HFFc6 (cell line): ENCODE results near the gene ANKRD11. TPM values are rescaled to one million over a fixed set of nuclear protein-coding genes. Genes with fewer than 3 reads are reported as not detected.

Source experiments
- DNase-seq: peaks from one replicate; pipeline ENCODE4 v3.0.0-alpha.2; 2018
- H3K27ac Mint-ChIP-seq: 2 replicates; pipeline ENCODE4 v1.8.0; 2020; ENCODE audit warnings: mild to moderate bottlenecking, mixed read lengths
- H3K27me3 Mint-ChIP-seq: 2 replicates; pipeline ENCODE4 v1.8.0; 2021; ENCODE audit warnings: mild to moderate bottlenecking, moderate library complexity, mixed read lengths; ENCODE audit not compliant: insufficient read depth
- H3K36me3 Mint-ChIP-seq: 2 replicates; pipeline ENCODE4 v1.8.0; 2021; ENCODE audit warnings: low read depth, mixed read lengths
- H3K4me1 Mint-ChIP-seq: 2 replicates; pipeline ENCODE4 v1.8.0; 2020; ENCODE audit warnings: low read depth, mixed read lengths
- H3K4me3 Mint-ChIP-seq: 2 replicates; pipeline ENCODE4 v1.8.0; 2020; ENCODE audit warnings: mild to moderate bottlenecking, moderate library complexity, mixed read lengths
- H3K9me3 Mint-ChIP-seq: 2 replicates; pipeline ENCODE4 v1.8.0; 2020; ENCODE audit warnings: mild to moderate bottlenecking, mixed read lengths
- CTCF ChIP-seq: fragments of 200-600 bp; sonication (generic); IDR thresholded peaks from 2 replicates; pipeline ENCODE4 v1.5.0; 2021; ENCODE audit warnings: antibody characterized with exemption, mild to moderate bottlenecking
- total RNA-seq, 6 experiments: library from RNA; stranded (reverse); fragmentation: NEBNext Ultra II Directional; extraction: Animal tissue kit (Norgen Biotek cat#: 25700); gene quantifications; 2 replicates in 1 of 6; 3 replicates in 5 of 6; pipeline ENCODE4 v1.2.3, GENCODE V29; 2021

The ANKRD11 gene
- total RNA-seq, 6 experiments from 2014 or later: 110 to 120 (median 116) TPM

DNA sequence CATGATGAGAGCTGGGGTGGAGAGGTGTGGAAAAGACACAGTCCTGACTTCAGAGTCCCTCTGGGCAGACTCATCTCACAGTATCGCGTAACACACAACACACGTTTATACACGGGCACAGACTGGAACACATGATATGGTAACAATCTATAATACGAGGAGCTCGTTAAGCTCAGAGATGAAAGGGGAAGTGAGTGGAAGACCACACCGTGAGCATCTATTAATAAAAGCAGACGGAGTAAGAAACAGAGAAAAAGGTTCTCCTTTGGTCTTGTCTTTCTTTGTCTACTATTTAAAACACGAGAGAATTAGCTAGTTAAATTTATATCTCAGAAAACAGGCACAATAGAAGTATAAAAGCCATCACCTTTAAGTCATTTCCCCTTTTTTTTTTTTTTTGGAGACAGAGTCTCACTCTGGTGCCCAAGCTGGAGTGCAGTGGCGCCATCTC is 13.5 kb downstream of the ANKRD11 start:
- no peak for TF ChIP-seq CTCF
- H3K27ac Mint-ChIP-seq: peak overlapping the region; percentile 41; the same call in 1 of the 2 replicates
- no peak overlapping the region for H3K4me3 Mint-ChIP-seq
- peaks cover 9% of the 10 kb centered on the region for H3K27me3 Mint-ChIP-seq
- H3K9me3 Mint-ChIP-seq: no peaks in the 10 kb centered on the region
- H3K36me3 Mint-ChIP-seq: peaks cover 13% of the 10 kb centered on the region
- H3K4me1 Mint-ChIP-seq: peaks cover 85% of the 10 kb centered on the region
- no peak for DNase-seq

- peaks cover 9% of the 10 kb centered on the region for H3K27me3 Mint-ChIP-seq
- peak overlapping the region; percentile 41; the same call in 1 of the 2 replicates for H3K27ac Mint-ChIP-seq
- DNase-seq: no peak
These were observed 14.0 kb downstream of the ANKRD11 start for GRCh38 chr16:89476379-89476778.

DNA sequence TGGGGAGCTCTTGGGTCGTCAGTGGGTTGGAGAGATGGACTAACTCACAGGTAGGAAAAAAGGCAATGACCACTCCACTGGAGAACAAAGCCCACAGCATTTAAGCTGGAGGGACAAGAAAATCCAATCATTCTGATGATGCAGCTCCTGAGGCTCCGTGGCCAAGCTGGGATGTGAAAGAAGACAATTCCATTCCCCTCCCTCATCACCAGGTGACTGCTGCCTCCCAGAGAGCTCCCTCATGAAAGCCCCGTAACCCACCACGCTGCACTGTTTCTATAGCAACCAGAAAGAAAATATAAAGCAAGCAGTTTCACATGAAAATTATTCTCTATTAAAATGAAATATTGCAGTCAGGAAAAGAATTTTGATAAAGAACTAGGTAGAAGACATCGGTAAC is 15.2 kb downstream of the ANKRD11 start:
- peaks cover 5% of the 10 kb centered on the region for H3K27me3 Mint-ChIP-seq
- no peak overlapping the region for H3K4me3 Mint-ChIP-seq
- peaks cover 13% of the 10 kb centered on the region for H3K36me3 Mint-ChIP-seq
- no peaks in the 10 kb centered on the region for H3K9me3 Mint-ChIP-seq
- H3K4me1 Mint-ChIP-seq: peaks cover 84% of the 10 kb centered on the region
- TF ChIP-seq CTCF: no peak
- H3K27ac Mint-ChIP-seq: no peak overlapping the region; the same call in 1 of the 2 replicates
- no peak for DNase-seq

More at GRCh38 chr16:89476379-89476778, 14.0 kb downstream of the ANKRD11 start:
- Mint-ChIP-seq H3K9me3 (no peaks in the 10 kb centered on the region), H3K4me1 (peaks cover 85% of the 10 kb centered on the region), H3K4me3 (no peak overlapping the region), H3K36me3 (peaks cover 13% of the 10 kb centered on the region)
- TF ChIP-seq CTCF: no peak

GRCh38 chr16:89473791-89474414 is 16.5 kb downstream of the ANKRD11 start:
- TF ChIP-seq CTCF: no peak
- peak; percentile 38 for DNase-seq
- peaks cover 80% of the 10 kb centered on the region for H3K4me1 Mint-ChIP-seq
- peaks cover 13% of the 10 kb centered on the region for H3K36me3 Mint-ChIP-seq
- H3K27ac Mint-ChIP-seq: peak overlapping the region; percentile 81
- H3K4me3 Mint-ChIP-seq: peak overlapping the region; percentile 51
- H3K9me3 Mint-ChIP-seq: no peaks in the 10 kb centered on the region
- H3K27me3 Mint-ChIP-seq: peaks cover 5% of the 10 kb centered on the region

- H3K4me1 Mint-ChIP-seq: peaks cover 73% of the 10 kb centered on the region
- H3K27ac Mint-ChIP-seq: peak overlapping the region; percentile 81
- H3K4me3 Mint-ChIP-seq: no peak overlapping the region; the same call in 1 of the 2 replicates
- peaks cover 5% of the 10 kb centered on the region for H3K27me3 Mint-ChIP-seq
- no peak for TF ChIP-seq CTCF
- H3K36me3 Mint-ChIP-seq: peaks cover 13% of the 10 kb centered on the region
- no peak for DNase-seq
- H3K9me3 Mint-ChIP-seq: no peaks in the 10 kb centered on the region
These were observed 17.1 kb downstream of the ANKRD11 start for GRCh38 chr16:89473136-89473712.
